ENCODE data around the gene PTOV1.

GRCh38 chr19:49869009-49869483 lies 18.1 kb downstream of the PTOV1 start:
- TF ChIP-seq ZNF274 (IDR thresholded peaks at IDR 0.05; ENCODE audit: low read depth, low read length), result no peak
- no peak for TF ChIP-seq SUZ12 (IDR thresholded peaks at IDR 0.05; ENCODE audit: extremely low read depth, insufficient read depth, insufficient read length)
- no peak for TF ChIP-seq YY1 (IDR thresholded peaks at IDR 0.05; ENCODE audit: insufficient read depth, insufficient read length)

All from NT2/D1 (cell line).